ENCODE results near the gene TUBA1C. TPM values are rescaled to one million over a fixed set of nuclear protein-coding genes. Genes with fewer than 3 reads are reported as not detected.

TUBA1C gene
- total and polyA plus RNA-seq, 9 of the 15 experiments (the other 6 are each of a cell fraction or from before 2014, with no cell fraction given), result 755 to 3,012 (median 914) TPM

- no peak for TF ChIP-seq SAFB (IDR thresholded peaks at IDR 0.05; ENCODE audit: borderline replicate concordance, low read depth, low read length)
- no peak for TF ChIP-seq ZC3H8 (IDR thresholded peaks at IDR 0.05)
- TF ChIP-seq NONO (IDR thresholded peaks at IDR 0.05; ENCODE audit: low read depth in 2 of 2, low read length in 1 of 2), result peak in 1 of 2 experiments; percentile 74; a peak in 3 of 4 replicates
- TF ChIP-seq TFE3 (CRISPR knock-in tag; IDR thresholded peaks at IDR 0.05), result no peak
- no peak for TF ChIP-seq MTA1 (IDR thresholded peaks at IDR 0.05; ENCODE audit: borderline replicate concordance)
- TF ChIP-seq ZBTB40 (IDR thresholded peaks at IDR 0.05), result peak; percentile 69
- TF ChIP-seq ZBTB40 (CRISPR knock-in tag; IDR thresholded peaks at IDR 0.05), result no peak; the same call in 1 of the 2 replicates
- TF ChIP-seq ZFP91 (CRISPR knock-in tag; IDR thresholded peaks at IDR 0.05), result peak; percentile 31; the same call in 1 of the 2 replicates
- peak; percentile 98; the same call in 1 of the 2 replicates for TF ChIP-seq PREB (CRISPR knock-in tag; IDR thresholded peaks at IDR 0.05)
- no peak for TF ChIP-seq HDGF (IDR thresholded peaks at IDR 0.05)
- TF ChIP-seq THRA (IDR thresholded peaks at IDR 0.05), result no peak
Observed at GRCh38 chr12:49264873-49265792, at the start of gene TUBA1C (continued).

Data from K562 (cell line).